DND-41 (cell line): ENCODE results near the gene EGFLAM.

Experiments
- ATAC-seq: fragments of 200-7000 bp; cut with Tn5 transposase; 3 replicates; pipeline ENCODE4 v1.9.1; 2021; ENCODE audit warnings: low read depth; ENCODE audit not compliant: insufficient read depth
- DNase-seq: peaks from one replicate; pipeline ENCODE4 v3.0.0-alpha.2; 2020
- H2AFZ ChIP-seq: 2 replicates; pipeline ENCODE4 v1.6.0; 2012; ENCODE audit warnings: low read depth, low read length
- H3K27ac ChIP-seq: 2 replicates; pipeline ENCODE4 v1.5.1; 2012; ENCODE audit warnings: low read length, inconsistent platforms
- H3K27me3 ChIP-seq: fragments of 200-600 bp; sonication (generic); 2 replicates; pipeline ENCODE4 v1.6.0; 2012; ENCODE audit warnings: low read length, mild to moderate bottlenecking, inconsistent platforms; ENCODE audit not compliant: insufficient read depth, poor library complexity
- H3K36me3 ChIP-seq: 2 replicates; pipeline ENCODE4 v1.5.1; 2012; ENCODE audit warnings: low read length, inconsistent platforms; ENCODE audit not compliant: insufficient read depth
- H3K4me1 ChIP-seq: 2 replicates; pipeline ENCODE4 v1.5.1; 2012; ENCODE audit warnings: mild to moderate bottlenecking, low read length; ENCODE audit not compliant: insufficient read depth
- H3K4me2 ChIP-seq: 2 replicates; pipeline ENCODE4 v1.6.0; 2012; ENCODE audit warnings: mild to moderate bottlenecking, moderate library complexity, low read length, inconsistent platforms; ENCODE audit not compliant: insufficient read depth
- H3K4me3 ChIP-seq, 2 experiments: fragments of 200-600 bp in 1 of 2; shearing (Covaris generic) in 1 of 2; 2 replicates each; pipeline ENCODE4 v1.5.1; 2012 to 2016; ENCODE audit warnings: inconsistent platforms in 2 of 2, low read length in 2 of 2, mild to moderate bottlenecking in 2 of 2, low read depth in 1 of 2, moderate library complexity in 1 of 2
- H3K79me2 ChIP-seq: 2 replicates; pipeline ENCODE4 v1.6.0; 2012; ENCODE audit warnings: low read length, inconsistent platforms; ENCODE audit not compliant: insufficient read depth
- H3K9ac ChIP-seq: 2 replicates; pipeline ENCODE4 v1.6.0; 2012; ENCODE audit warnings: low read depth, mild to moderate bottlenecking, inconsistent platforms, low read length, moderate library complexity
- H3K9me3 ChIP-seq: 2 replicates; pipeline ENCODE4 v1.5.1; 2012; ENCODE audit warnings: low read length, moderate library complexity, mild to moderate bottlenecking, inconsistent platforms; ENCODE audit not compliant: insufficient read depth, severe bottlenecking
- H4K20me1 ChIP-seq: 2 replicates; pipeline ENCODE4 v1.6.0; 2012; ENCODE audit warnings: low read length; ENCODE audit not compliant: insufficient read depth
- EZH2 ChIP-seq: IDR thresholded peaks from 3 replicates; pipeline ENCODE4 v1.6.1; 2012; ENCODE audit warnings: borderline replicate concordance, low read depth, mild to moderate bottlenecking, moderate library complexity, low read length, inconsistent platforms; ENCODE audit not compliant: severe bottlenecking
- TF ChIP-seq, protein P1 (sequence below): IDR thresholded peaks from 2 replicates; pipeline ENCODE4 v1.5.1; 2012; ENCODE audit warnings: borderline replicate concordance, low read length, moderate library complexity, mild to moderate bottlenecking; ENCODE audit not compliant: poor library complexity, severe bottlenecking; ENCODE audit errors: extremely low read depth

EGFLAM gene

DNA sequence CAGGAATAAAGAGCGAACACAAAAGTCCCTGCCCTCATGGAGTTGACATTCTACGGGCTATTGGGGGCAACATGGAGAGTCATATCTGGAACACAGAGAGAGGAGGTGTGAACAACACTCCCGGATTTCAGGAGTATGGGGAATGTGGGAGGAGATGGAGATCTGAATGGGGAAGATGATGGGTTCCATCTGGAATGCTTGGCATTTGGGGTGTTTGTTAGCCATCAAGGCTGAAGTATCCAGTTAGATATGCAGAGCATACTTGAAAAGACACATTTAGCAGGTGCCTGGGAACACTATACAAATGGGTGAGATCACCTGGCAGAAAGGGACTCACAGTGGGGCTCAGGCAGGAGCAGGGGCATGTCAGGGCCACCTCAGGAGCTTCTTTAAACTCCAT lies 61.1 kb downstream of the EGFLAM start:
- DNase-seq: no peak

DNA sequence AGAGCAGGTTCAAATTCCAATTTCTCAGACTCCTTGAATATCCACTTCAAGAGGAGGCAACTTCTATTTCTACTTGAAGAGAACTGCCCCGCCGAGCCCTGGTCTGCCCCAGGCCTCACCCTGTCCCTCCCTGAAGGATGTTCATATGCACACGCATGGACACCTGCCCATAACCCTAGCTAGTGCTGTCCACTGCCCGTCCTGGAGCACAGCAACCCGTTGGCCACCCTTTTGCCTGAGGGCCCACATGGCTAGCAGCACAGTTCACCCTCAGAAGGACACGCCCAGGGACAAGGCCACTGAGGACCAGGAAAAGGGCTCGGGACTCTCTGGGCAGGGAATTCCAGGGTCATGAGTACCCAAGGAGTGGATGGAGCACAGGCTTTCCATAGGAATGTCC lies 63.6 kb downstream of the EGFLAM start:
- Histone ChIP-seq H3K27me3 (no peaks in the 10 kb centered on the region), H3K9ac (no peak overlapping the region), H3K4me2 (no peak overlapping the region), H3K79me2 (no peaks in the 10 kb centered on the region), H4K20me1 (no peaks in the 10 kb centered on the region), H3K27ac (no peak overlapping the region), H2AFZ (no peak overlapping the region), H3K9me3 (no peaks in the 10 kb centered on the region), H3K4me3 (no peak overlapping the region), H3K36me3 (no peaks in the 10 kb centered on the region), H3K4me1 (no peaks in the 10 kb centered on the region)
- ATAC-seq (no peak), DNase-seq (no peak)
- TF ChIP-seq, protein P1, sequence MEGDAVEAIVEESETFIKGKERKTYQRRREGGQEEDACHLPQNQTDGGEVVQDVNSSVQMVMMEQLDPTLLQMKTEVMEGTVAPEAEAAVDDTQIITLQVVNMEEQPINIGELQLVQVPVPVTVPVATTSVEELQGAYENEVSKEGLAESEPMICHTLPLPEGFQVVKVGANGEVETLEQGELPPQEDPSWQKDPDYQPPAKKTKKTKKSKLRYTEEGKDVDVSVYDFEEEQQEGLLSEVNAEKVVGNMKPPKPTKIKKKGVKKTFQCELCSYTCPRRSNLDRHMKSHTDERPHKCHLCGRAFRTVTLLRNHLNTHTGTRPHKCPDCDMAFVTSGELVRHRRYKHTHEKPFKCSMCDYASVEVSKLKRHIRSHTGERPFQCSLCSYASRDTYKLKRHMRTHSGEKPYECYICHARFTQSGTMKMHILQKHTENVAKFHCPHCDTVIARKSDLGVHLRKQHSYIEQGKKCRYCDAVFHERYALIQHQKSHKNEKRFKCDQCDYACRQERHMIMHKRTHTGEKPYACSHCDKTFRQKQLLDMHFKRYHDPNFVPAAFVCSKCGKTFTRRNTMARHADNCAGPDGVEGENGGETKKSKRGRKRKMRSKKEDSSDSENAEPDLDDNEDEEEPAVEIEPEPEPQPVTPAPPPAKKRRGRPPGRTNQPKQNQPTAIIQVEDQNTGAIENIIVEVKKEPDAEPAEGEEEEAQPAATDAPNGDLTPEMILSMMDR: no peak

More for the DNA sequence above, 61.1 kb downstream of the EGFLAM start:
- ATAC-seq: no peak
- Histone ChIP-seq H3K36me3 (no peaks in the 10 kb centered on the region), H3K4me2 (no peak overlapping the region), H3K9me3 (no peaks in the 10 kb centered on the region), H3K4me1 (no peaks in the 10 kb centered on the region), H3K79me2 (no peaks in the 10 kb centered on the region), H3K9ac (no peak overlapping the region), H4K20me1 (no peaks in the 10 kb centered on the region), H3K27ac (no peak overlapping the region), H2AFZ (no peak overlapping the region), H3K27me3 (no peaks in the 10 kb centered on the region), H3K4me3 (no peak overlapping the region)
- TF ChIP-seq EZH2: no peak
- TF ChIP-seq, protein P1: no peak

DNA sequence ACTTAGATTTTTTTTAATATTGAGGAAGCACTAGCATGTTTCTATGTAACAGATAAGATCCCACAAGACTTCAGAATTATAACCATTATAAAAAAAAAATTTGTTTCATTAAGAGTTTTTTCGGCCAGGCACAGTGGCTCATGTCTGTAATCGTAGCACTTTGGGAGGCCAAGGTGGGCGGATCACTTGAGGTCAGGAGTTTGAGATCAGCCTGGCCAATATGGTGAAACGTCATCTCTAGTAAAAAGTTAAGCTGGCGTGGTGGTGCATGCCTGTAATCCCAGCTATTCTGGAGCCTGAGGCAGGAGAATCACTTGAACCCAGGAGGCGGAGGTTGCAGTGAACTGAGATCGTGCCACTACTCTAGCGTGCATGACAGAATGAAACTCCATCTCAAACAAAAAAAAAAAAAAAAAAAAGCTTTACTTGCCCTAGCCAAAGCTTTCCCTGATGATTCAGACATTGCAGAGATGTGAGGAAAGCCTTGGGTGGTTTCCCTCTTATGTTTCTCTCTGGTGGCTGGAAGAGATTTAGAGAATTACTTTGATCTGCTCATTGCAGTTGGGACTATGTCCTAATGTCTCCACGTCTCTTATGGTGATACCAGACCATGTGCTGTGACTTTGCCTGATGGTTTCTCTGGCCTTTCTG lies 65.4 kb downstream of the EGFLAM start:
- no peak overlapping the region for H3K4me3 ChIP-seq

More for the DNA sequence above, 65.4 kb downstream of the EGFLAM start:
- ATAC-seq (no peak), DNase-seq (no peak)
- Histone ChIP-seq H3K27ac (no peak overlapping the region), H2AFZ (no peak overlapping the region), H3K79me2 (no peaks in the 10 kb centered on the region), H3K4me1 (no peaks in the 10 kb centered on the region), H3K9me3 (no peaks in the 10 kb centered on the region), H3K9ac (no peak overlapping the region), H3K27me3 (no peaks in the 10 kb centered on the region), H3K36me3 (no peaks in the 10 kb centered on the region), H3K4me2 (no peak overlapping the region), H4K20me1 (no peaks in the 10 kb centered on the region)
- TF ChIP-seq, protein P1: no peak
